Inflammatory macrophage (primary cell): ENCODE measurements around the gene C1QTNF8.

Source experiments
- DNase-seq, 2 donors: peaks; one replicate each; pipeline ENCODE4 v3.0.0-alpha.2; 2020 to 2022

The C1QTNF8 gene

GRCh38 chr16:1127101-1127500 is 31.1 kb upstream of the C1QTNF8 start:
- no peak for DNase-seq

DNA sequence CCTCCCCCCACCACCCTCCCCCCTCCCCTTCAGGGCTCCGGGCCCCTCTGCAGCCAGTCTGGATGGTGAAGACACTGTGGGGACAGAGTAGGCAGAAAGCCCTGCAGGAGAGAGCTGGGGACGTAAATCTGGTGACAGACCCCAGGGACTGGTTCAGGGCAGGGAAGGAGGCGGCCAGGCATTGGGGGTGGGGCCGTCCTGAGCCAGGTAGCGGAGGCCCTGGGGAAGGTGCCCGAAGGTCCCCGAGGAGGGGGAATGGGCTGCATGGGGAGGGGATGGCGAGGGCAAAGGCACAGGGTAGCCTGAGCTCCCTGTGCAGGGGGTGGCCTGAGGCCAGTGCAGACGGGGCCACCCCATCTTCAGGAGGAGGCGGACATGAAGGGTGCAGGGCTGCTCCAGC is 30.5 kb upstream of the C1QTNF8 start:
- no peak for DNase-seq

- no peak for DNase-seq
Observed at GRCh38 chr16:1126044-1126443, 30.0 kb upstream of the C1QTNF8 start.

DNA sequence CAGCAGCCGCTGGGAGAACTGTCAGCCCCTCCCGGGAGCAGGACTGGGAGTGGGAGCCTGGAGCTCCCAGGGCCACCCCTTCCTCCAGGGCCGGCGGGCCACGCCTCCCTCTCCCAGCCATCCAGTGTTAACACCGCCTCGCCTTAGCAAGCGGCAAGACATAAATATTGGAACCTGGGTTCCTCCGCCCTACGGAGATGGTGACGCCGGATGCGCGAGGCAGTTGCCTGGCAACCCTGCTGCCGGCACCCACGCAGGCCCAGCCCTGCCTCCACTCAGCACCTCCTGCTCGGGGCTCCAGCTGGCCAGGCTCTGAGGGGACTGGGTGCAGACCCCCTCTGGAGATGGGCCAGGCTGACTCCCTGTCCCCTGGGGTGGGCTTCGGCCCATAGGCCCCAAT is 29.4 kb upstream of the C1QTNF8 start:
- DNase-seq: no peak

DNA sequence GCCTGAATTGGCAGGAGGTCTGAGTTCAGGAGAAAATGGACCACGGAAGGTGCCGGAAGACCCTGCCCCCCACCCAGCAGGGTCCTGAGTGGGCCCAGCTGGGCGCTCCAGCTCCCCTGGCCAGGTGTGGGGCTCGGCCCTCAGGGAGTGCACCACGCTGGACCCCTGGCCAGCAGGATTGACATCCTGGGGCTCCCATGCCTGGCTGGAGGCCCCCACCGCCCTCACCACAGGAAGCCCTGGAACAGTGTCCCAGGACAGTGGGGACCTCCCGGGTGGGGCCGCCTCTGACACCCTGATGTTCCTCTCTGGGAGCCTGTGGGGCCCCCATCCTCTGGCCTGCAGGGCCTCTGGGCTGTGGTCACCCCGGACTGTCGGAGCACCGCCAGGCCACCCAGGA is 28.8 kb upstream of the C1QTNF8 start:
- DNase-seq: no peak

GRCh38 chr16:1124291-1124690 is 28.2 kb upstream of the C1QTNF8 start:
- no peak for DNase-seq

DNA sequence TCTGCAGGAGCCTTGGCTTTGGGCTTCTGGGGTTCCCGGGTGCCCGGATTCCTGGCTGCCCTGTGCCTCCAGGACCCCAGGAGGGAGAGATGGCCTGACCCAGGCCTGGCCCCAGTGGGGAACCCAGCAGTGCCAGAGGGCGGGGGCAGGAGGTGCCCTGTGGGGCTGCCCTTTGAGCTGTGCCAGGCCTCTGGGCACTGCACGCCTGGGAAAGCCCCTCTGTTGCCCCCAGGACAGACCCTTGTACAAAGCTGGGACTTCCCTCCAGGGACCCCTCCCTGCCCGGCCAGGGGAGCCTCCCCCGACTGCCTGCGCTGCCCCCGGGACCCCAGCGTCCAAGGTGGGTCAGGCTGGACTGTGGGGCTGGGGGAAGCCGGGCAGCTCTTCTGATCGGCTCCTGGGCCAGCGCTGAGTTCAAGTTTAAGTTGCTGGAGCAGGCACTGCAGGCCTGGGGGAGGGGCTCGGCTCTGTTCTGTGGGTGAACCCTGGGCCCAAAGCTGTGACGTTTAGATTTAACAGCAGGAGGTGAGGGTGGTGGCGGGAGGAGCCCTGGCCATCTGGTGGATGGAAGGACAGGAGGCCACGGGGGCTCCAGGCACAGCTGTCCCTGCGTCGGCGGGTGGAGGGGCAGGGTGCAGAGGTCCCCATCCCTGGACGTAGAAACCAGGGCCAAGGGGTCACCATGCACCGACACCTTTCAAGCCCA is 27.6 kb upstream of the C1QTNF8 start:
- DNase-seq: no peak

- DNase-seq: no peak
Observed at GRCh38 chr16:1122398-1122765, 26.3 kb upstream of the C1QTNF8 start.

DNA sequence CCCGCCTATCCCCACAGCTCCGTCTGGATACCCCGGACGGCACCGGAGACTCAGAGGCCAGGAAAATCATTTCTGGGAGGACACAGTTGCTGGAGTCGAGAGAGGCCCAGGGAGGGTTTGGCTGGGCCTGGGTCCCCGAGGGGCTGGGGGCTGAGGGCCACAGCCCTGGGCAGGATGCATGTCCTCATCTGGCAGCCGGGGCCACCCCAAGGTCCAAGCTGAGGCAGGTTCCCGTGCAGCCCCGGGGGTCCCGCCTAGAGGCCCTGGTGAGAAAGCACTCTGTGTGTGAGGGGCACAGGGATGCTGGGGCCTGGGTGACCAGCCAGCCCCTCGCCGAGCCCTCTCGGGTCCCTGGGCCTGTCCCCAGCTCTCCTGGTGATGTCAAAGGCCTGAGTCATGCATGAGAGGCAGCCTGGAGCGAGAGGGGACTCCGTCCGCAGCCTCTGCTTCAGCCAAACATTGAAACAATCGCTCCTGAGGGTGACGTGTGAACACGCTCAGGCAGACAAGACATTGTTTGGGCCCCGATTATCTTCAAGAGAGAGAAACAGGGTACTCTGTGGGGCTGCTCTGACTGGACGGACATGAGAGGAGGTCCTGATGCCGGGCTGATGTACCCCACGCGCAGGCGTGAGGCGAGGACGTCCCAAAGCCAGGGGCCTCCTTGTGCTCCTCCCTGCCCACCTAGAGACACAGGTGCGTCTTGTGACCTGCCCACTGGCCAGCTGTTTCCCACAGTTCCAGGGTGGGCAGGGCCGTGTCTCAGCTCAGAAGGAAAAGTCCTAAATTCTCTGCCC is 25.8 kb upstream of the C1QTNF8 start:
- DNase-seq: no peak

DNA sequence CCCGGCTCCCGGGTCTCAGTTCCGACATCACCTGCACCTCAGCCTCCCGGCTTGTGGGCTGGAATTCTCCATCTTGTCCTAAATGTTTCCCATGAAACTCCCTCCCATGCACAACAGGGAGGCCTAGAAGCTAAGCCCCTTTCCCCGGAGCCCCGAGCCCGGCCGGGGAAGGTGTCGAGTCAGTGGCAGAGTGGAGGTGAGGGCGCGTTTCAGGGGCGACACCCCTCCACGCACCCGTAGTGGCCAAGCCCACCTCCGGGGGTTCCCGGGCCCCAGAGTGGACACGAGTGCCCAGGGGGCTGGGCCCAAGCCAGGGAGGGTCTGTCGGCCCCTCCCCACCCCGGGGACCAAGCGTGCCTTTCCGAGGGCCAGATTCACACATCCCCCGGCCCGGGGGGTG is 25.0 kb upstream of the C1QTNF8 start:
- no peak for DNase-seq

DNA sequence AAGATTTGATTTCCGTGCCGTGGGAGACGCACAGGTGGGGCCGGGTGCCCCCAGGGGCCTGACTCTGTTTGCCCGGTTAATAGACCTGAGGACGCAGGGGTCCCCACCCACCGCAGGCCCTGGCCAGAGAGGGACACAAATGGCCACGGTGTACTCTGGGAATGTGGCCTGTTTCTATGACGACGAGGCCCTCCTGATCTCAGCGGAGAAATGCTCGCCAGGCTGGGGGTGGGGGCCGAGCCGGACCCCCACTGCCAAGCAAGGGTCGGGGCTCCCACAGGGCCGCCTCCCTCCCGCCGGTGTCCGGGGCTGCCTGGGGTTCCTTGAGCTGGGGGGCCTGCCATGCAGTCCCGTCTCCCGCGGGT is 24.5 kb upstream of the C1QTNF8 start:
- DNase-seq: no peak

DNA sequence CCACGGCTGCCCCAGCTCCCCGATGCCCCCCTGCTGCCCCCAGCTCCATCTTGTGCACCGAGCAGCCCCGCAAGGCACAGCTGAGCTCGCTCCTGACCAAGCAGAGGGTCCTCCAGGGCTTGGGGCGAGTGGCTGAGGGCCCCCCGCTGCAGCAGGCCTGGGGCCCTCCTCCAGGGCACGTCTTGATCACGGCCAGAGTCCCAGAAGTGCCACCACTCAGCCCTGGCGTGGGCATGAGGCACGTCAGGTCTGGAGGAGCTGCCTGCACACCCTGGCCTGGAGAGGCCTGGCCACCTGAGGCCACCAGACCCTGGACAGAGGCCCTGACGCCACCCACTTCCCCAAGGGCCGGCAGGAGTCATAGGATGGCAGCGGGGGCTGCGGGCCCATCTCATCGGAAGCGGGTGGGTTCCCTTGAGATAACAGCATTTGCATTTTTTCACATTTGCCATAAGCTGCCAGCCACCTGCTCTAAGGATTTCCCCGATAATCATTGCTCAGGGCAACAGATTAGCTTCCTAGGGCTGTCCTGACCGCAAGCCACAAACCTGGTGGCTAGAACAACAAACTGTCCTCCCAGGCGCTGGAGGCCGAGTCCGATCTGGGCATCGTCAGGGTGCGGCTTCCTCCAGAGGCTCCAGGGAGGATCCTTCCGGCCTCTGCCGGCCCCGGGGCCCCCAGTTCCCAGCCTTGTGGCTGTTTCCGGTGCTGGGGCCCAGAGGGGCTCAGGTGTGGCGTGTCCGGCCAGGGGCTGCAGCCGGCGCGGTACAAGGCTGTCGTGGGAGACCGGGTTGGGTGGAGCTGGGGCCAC is 23.9 kb upstream of the C1QTNF8 start:
- no peak for DNase-seq

- DNase-seq: no peak
Observed at GRCh38 chr16:1119129-1119528, 23.1 kb upstream of the C1QTNF8 start.

DNA sequence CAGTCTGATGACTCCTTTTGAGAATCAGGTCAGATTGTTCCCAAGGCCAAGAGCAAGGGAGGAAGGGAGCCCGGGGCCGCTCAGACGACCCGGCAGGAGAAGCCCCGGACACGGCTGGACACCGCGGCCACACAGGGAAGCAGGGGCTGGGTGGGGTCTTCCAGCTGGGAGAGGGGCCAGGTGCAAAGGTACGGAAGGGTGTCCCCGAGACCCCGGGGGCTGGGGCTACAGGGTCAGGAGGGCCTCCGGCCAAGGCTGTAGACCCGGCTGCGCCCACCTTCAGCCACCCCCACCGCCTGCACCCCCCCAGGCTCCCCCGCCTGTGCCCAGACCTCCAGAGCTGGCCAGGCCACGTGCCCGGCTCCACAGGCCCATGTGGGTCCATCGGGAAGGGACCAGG is 21.9 kb upstream of the C1QTNF8 start:
- DNase-seq: no peak

DNA sequence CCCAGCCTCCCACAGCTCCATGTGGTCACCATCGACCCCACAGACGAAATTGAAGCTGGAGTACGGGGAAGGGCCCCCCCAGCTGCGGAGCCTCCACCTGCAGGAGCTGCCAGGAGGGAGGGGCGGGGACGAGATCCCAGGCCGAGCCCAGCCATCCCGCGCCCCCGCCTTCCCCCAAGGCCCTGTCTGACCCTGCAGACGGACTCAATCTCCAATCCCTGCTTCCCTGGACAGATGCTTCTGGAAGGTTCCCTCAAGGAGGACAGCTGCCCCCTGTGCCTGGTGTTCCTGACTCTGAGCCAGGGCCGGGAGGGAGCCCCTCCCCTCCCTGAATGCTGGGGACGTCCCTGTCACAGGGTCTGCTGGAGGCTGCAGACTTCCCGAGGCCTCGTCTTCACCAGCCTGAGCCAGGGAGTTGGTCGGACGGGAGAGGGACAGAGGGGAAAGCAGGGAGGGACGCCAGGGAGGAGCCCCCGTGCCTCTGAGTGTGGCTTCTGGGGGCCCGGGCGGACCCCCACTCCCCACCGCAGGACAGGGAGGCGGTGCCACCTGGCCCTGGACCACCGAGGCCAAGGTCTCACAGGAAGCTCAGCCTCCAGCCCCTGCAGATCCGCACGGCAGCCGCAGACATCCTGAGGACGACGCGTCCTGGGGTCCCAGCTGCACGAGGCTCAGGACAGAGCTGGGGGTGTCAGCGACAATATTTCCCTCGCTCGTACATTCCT is 21.3 kb upstream of the C1QTNF8 start:
- no peak for DNase-seq

DNA sequence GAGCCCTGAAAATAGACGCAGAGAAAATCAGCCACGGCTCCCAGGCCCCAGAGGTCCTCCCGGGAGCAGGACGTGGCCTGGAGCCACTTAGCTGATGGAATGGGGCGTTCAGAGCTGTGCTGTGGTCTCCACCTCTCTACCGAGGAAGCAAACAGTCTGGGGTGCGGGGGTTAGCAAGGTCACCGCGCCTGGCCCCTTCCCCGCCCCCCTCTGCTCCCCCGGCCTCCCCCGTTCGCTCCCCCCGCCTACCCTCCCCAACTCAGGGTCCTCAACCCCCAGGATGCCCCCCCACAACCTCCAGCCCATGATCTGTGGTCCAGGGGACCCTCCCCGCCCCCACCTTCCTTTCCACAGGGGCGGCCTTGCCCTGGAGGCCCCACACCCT is 20.6 kb upstream of the C1QTNF8 start:
- no peak for DNase-seq

- no peak for DNase-seq
Observed at GRCh38 chr16:1113889-1114526, 18.0 kb upstream of the C1QTNF8 start.

- DNase-seq: no peak
Observed at GRCh38 chr16:1113489-1113888, 17.4 kb upstream of the C1QTNF8 start.

GRCh38 chr16:1112506-1113184 is 16.6 kb upstream of the C1QTNF8 start:
- DNase-seq: no peak

DNA sequence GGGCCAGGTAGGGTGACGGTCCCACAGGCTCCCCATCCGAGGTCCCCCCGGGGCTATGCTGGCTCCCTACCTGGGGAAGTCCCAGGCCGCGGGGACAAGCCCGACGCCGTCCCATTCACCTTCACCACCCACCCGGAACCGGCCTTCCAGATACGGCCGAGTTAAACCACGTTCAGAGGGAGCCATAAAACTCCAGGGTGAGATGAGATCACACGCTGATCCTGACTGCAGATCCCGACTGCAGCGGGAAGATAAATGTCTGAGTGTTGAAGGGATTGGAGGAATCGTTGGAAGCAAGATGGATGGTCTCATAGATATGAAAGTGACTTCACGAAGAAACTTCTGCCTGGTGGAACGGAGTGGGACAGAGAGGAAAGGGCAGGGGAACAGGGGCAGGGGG is 13.6 kb upstream of the C1QTNF8 start:
- DNase-seq: no peak

GRCh38 chr16:1108299-1109252 is 12.5 kb upstream of the C1QTNF8 start:
- no peak for DNase-seq
